SK-N-MC (cell line): ENCODE measurements around the gene CELSR1.
"Not testable (repeated sequence)": the region's sequence is repeated elsewhere in the genome, so short reads cannot be mapped to it uniquely, and the experiment has no call there.

ENCODE experiments used
- DNase-seq: peaks from one replicate; pipeline ENCODE4 v3.0.0-alpha.2; 2011; ENCODE audit warnings: low read depth, low spot score
- H3K27ac ChIP-seq: fragments of 200-600 bp; sonication (generic); 2 replicates; pipeline ENCODE4 v1.5.1; 2016; ENCODE audit warnings: mixed run types
- H3K36me3 ChIP-seq: fragments of 200-600 bp; sonication (generic); 2 replicates; pipeline ENCODE4 v1.6.1; 2017; ENCODE audit warnings: antibody characterized with exemption, low read length, mixed read lengths; ENCODE audit not compliant: insufficient read depth
- H3K4me3 ChIP-seq: fragments of 200-600 bp; sonication (generic); 2 replicates; pipeline ENCODE4 v1.5.1; 2016
- H3K9ac ChIP-seq: fragments of 200-600 bp; sonication (generic); 2 replicates; pipeline ENCODE4 v1.8.0; 2017; ENCODE audit warnings: mixed run types, mixed read lengths; ENCODE audit not compliant: insufficient read length
- H3K9me3 ChIP-seq: fragments of 200-600 bp; sonication (generic); 2 replicates; pipeline ENCODE4 v1.6.1; 2017; ENCODE audit warnings: low read depth, mild to moderate bottlenecking, antibody characterized with exemption, low read length, moderate library complexity, mixed read lengths
- EZH2 ChIP-seq: fragments of 200-600 bp; sonication (generic); IDR thresholded peaks from one replicate; pipeline ENCODE4 v1.6.1; 2017; ENCODE audit warnings: antibody characterized with exemption
- FOXP2 ChIP-seq: optimal IDR thresholded peaks from 2 replicates; pipeline ENCODE3; 2011; ENCODE audit warnings: mild to moderate bottlenecking, moderate library complexity; ENCODE audit not compliant: insufficient read depth; ENCODE audit errors: extremely low read length, control extremely low read depth
- POLR2AphosphoS5 ChIP-seq: IDR thresholded peaks from 2 replicates; pipeline ENCODE4 v1.6.1; 2012; ENCODE audit warnings: mild to moderate bottlenecking, low read depth, low read length, borderline replicate concordance

Gene CELSR1

DNA sequence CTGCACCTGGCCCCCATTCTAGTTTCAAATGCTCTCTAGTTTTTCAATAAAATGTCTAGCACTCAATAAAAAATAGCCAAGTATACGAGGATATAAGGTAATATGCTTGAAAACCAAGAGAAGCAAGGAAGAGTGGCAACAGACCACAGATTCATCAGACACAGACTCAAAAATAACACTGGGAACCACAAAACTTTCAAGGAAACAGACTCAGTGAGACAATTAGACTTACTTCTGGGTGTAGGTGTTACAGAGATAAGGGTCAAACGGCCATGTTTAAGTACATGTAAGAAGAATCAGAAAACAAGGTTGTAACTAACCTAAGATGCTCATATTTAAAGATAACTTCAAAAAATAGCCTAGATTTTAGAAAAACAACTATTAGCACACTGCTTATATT is 134.9 kb downstream of the CELSR1 start:
- TF ChIP-seq FOXP2, result no peak
- Histone ChIP-seq H3K4me3 (no peak overlapping the region), H3K36me3 (no peaks in the 10 kb centered on the region), H3K27ac (no peak overlapping the region), H3K9ac (no peak overlapping the region), H3K9me3 (no peaks in the 10 kb centered on the region)
- no peak for DNase-seq

DNA sequence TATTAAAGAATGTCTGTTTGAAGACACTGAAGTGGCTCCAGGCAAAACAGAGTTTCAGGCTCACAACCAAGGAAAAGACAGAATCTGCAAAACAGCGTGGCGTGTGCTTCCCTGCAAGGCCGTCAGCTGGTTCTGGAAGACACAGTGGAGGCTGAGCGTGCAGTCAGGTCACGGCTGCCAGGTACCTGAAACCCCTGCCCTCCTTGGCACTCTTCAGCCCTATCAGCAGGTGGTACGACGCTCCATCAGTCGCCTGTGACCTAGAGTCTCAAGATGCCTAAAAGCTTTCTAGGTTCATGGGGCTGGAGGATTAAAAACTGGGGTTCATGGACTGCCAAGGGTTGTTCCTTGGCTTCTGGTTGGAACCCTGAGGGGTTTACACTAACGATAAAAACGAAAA is 136.1 kb downstream of the CELSR1 start:
- Histone ChIP-seq H3K4me3 (no peak overlapping the region), H3K9ac (no peak overlapping the region), H3K9me3 (no peaks in the 10 kb centered on the region), H3K27ac (no peak overlapping the region), H3K36me3 (no peaks in the 10 kb centered on the region)
- no peak for DNase-seq
- TF ChIP-seq POLR2AphosphoS5 (no peak), EZH2 (no peak), FOXP2 (no peak)

DNA sequence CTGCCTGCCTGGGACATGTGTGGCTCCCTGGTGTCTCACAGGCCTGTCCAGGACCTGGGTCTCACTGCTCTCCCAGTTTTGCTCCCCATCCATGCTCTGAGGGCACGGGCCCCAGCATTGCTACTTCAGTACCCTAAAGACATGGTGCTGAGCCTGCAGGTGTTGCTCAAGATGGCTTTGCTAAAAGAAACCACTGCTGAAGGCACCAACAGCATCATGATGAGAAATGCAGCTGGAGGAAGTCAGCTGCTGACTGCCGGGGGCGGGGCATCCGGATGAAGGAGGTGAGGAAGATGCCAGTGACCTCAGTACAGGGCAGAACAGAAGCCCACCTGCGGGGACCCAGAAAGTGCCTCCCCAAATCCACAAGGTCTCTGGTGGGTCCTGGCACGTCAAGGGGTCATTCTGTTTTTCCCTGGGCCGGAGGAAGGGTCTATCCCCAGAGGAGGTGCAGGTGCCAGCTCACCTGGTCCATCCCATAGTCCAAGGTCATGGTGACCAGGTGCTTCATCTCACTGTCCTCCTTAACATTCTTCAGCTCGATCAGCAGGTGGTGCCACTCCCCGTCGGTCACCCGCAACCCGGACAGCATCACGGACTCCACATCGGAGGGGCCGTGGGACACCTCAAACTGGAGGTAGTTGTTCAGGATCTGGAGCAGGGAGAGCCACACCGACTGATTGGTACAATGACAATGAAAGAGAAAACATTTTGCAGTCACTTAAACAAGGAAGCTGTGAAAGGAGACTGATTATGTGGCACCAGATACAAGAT is 138.0 kb downstream of the CELSR1 start:
- no peak overlapping the region for H3K9ac ChIP-seq
- DNase-seq, result no peak
- no peak overlapping the region for H3K4me3 ChIP-seq
- no peak overlapping the region for H3K27ac ChIP-seq
- no peaks in the 10 kb centered on the region for H3K36me3 ChIP-seq
- no peaks in the 10 kb centered on the region for H3K9me3 ChIP-seq
- TF ChIP-seq EZH2 (no peak), FOXP2 (no peak), POLR2AphosphoS5 (no peak)

DNA sequence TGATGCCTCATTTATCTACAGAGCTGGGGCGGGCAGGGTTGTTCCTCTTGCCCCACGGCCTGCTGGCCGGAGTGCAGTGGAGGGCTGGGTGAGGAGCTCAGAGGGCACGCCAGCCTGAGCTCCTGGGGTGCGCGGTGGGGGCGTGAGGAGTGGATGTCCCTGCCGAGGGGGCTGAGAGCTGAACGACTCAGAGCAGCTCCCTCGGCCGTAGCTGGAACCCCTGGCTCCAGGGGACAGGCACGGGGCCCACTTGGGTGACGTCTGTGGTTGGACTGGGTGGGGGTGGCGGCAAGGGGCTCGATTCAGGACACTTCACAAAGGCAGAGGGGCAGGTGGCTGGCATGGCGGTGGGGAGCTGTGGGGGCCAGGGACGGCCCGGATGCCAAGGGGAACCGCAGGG is 139.5 kb downstream of the CELSR1 start:
- TF ChIP-seq FOXP2 (no peak), EZH2 (no peak), POLR2AphosphoS5 (no peak)

DNA sequence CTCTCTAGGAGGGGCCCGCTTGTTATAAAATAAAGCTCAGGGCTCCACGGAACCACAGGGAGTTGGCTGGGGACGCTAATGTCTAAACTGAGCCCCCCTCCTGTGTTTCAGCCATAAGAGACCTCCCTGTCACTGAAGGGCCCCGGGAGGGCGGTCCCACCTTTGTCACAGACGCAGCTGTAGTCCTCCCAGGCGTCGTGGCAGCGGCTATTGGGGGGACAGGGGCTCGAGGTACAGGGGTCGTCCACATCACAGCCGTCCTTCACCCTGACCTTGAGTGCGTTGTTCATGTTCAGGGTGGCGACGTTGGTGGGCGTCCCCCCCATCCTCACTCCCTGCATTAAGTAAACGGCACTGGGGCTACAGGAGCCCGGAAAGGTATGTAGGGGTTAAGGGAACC is 139.9 kb downstream of the CELSR1 start:
- no peak for DNase-seq
- Histone ChIP-seq H3K36me3 (no peaks in the 10 kb centered on the region), H3K9me3 (no peaks in the 10 kb centered on the region), H3K9ac (no peak overlapping the region), H3K27ac (no peak overlapping the region), H3K4me3 (no peak overlapping the region)
- TF ChIP-seq FOXP2 (no peak), POLR2AphosphoS5 (no peak), EZH2 (no peak)

More for the DNA sequence above, 139.5 kb downstream of the CELSR1 start:
- H3K4me3 ChIP-seq, result no peak overlapping the region
- DNase-seq, result no peak
- no peaks in the 10 kb centered on the region for H3K36me3 ChIP-seq
- H3K9ac ChIP-seq, result no peak overlapping the region
- no peaks in the 10 kb centered on the region for H3K9me3 ChIP-seq
- no peak overlapping the region for H3K27ac ChIP-seq

DNA sequence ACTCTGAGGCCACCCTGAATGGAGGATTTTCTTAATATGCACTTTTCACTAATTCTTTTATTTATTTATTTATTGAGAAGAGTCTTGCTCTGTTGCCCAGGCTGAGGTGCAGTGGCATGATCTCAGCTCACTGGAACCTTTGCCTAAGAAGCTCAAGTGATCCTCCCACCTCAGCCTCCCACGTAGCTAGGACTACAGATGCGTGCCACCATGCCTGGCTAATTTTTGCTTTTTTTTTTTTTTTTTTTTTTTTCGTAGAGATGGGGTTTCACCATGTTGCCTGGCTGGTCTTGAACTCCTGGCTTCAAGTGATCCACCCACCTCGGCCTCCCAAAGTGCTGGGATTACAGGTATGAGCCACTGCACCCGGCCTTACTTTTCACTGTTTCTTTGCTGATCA is 140.4 kb downstream of the CELSR1 start:
- H3K36me3 ChIP-seq, H3K9ac ChIP-seq, H3K9me3 ChIP-seq, H3K27ac ChIP-seq, H3K4me3 ChIP-seq, DNase-seq: not testable (repeated sequence)

DNA sequence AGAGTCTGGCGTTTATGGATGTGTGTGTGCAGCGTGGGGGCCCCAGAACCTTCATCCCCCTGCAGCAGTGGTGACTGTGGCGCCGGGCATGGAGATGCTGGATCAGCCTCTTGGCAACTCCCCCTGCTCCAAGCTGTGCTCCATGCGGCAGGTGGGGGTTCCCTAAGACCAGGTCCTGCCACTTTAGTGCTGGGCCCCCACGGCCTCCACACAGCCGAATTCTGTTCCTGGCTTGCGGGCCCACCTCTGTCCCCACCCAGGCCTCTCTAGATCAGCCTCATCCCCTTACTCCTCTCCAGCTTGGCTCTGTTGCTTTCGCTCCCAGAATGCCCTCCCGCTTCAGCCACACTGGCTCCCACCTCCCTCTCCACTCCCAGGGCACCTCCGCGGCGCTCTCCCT is 142.3 kb downstream of the CELSR1 start:
- Histone ChIP-seq H3K9ac (no peak overlapping the region), H3K9me3 (no peaks in the 10 kb centered on the region), H3K27ac (no peak overlapping the region), H3K36me3 (no peaks in the 10 kb centered on the region), H3K4me3 (no peak overlapping the region)
- no peak for DNase-seq
- no peak for TF ChIP-seq FOXP2
- TF ChIP-seq POLR2AphosphoS5, result no peak
- TF ChIP-seq EZH2, result no peak

DNA sequence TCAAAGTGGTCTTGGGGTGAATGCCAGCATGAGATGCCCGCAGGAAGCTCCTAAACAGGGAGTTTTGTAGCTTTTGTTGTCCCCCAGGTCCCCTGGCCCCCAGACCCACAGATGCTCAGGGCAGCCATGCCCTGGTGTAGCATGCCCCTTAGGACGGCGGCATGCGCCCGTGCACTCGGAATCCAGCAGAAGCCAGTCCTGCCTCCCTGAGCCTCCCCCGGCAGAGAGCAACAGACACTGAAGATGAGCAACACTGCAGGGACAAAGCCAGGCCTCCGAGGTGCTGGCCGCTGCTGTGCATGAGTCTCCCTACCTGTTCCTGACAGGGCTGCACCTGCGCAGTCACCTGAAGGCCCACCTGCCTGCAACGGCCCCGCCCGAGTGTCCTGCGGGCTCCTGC is 142.8 kb downstream of the CELSR1 start:
- Histone ChIP-seq H3K27ac (no peak overlapping the region), H3K4me3 (no peak overlapping the region), H3K36me3 (no peaks in the 10 kb centered on the region), H3K9me3 (no peaks in the 10 kb centered on the region), H3K9ac (no peak overlapping the region)
- no peak for DNase-seq
- TF ChIP-seq EZH2, result no peak
- no peak for TF ChIP-seq POLR2AphosphoS5
- no peak for TF ChIP-seq FOXP2

DNA sequence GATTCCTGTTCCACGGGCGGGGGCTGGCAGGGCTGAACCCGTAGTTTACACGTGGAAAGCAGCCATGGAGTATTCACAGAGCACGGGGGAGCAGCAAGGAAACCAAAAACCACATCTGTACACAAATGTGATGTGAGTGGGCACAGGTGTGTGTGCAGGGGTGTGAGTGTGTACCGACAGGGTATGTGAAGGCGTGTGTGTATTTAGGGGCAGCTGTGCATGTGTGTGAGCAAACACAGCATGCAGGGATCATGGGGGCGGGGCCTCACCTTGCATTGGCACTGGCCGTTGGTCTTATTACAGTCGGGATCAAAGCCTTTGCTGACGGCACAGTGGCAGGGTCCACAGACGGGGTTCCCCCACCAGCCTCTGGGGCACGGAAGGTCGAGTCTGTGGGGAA is 143.5 kb downstream of the CELSR1 start:
- Histone ChIP-seq H3K9ac (no peak overlapping the region), H3K4me3 (no peak overlapping the region), H3K9me3 (no peaks in the 10 kb centered on the region), H3K36me3 (no peaks in the 10 kb centered on the region), H3K27ac (no peak overlapping the region)
- TF ChIP-seq FOXP2 (no peak), POLR2AphosphoS5 (no peak), EZH2 (no peak)
- DNase-seq, result no peak
